Peyer's patch (tissue), 4 donors: Measurements from ENCODE around the gene WDFY4.

Source experiments
- POLR2A ChIP-seq, 2 donors: fragments of 450-650 bp; IDR thresholded peaks; one replicate each; pipeline ENCODE4 v1.5.1; 2017; ENCODE audit warnings: antibody characterized with exemption in 2 of 2, mild to moderate bottlenecking in 2 of 2, moderate library complexity in 2 of 2
- TF ChIP-seq, protein P1 (sequence below), 6 experiments: fragments of 450-650 bp in 4 of 6; fragments of 200-600 bp in 2 of 6; sonication (generic) in 1 of 6; IDR thresholded peaks; one replicate each; pipeline ENCODE4 v1.5.1; 2017 to 2019; ENCODE audit warnings: antibody characterized with exemption in 6 of 6, mild to moderate bottlenecking in 3 of 6, moderate library complexity in 1 of 6

DNA sequence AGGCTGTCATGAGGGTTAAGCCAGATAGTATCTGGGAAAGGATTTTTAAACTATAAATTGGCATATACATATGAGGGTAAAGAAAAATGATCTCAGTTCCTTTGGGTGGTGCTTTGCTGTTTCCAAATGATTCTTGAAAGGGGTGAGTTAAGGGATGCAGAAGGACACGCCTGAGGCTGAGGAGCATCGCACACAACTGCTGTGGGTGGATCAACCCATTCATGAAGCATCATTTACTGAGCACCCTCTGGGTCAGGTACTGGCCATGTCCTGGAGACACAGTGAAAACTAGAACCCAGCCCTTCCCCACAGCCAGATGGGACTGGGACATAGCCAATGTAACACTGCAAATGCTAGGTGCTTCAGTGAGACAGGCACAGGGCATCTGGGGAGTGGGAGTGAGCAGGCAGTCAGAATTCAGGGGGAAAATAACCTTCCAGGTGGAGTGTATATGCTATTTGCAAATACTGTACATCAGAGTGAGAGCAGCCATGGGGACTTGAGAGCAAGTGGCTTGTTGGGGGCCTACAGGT, 112.1 kb downstream of the WDFY4 start:
- no peak for TF ChIP-seq POLR2A (IDR thresholded peaks at IDR 0.05)
- TF ChIP-seq, protein P1, sequence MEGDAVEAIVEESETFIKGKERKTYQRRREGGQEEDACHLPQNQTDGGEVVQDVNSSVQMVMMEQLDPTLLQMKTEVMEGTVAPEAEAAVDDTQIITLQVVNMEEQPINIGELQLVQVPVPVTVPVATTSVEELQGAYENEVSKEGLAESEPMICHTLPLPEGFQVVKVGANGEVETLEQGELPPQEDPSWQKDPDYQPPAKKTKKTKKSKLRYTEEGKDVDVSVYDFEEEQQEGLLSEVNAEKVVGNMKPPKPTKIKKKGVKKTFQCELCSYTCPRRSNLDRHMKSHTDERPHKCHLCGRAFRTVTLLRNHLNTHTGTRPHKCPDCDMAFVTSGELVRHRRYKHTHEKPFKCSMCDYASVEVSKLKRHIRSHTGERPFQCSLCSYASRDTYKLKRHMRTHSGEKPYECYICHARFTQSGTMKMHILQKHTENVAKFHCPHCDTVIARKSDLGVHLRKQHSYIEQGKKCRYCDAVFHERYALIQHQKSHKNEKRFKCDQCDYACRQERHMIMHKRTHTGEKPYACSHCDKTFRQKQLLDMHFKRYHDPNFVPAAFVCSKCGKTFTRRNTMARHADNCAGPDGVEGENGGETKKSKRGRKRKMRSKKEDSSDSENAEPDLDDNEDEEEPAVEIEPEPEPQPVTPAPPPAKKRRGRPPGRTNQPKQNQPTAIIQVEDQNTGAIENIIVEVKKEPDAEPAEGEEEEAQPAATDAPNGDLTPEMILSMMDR (IDR thresholded peaks at IDR 0.05), result no peak
